ENCODE results near the gene TMEM151A. TPM values are rescaled to one million over a fixed set of nuclear protein-coding genes. Genes with fewer than 3 reads are reported as not detected.
A peak's percentile ranks its signal among the peaks of the same experiment; 100 is the strongest.

TMEM151A gene
- total RNA-seq, 1 donor from 2014 or later = not detected

DNA sequence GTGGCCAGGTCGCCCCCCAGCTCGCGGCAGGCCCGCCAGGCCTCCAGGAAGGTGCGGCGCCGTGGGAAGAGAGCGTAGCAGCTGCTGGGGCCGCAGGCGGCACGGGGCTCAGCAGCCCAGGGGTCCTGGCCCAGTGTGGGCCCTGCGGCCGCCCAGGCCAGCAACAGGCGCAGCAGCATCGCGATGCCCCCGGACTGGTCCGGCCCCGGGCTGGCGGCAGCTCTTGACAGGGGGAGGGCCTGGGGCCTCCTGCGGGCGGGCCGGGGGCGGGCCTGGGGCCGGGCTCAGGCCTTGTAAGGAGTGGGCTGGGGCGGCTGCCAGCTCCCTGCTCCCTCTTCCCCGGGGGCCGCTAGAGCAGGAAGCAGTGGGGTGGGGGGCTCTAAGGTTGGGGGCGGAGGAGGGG lies 25.2 kb downstream of the TMEM151A start, which contains the start of gene CD248:
Gene CD248, minus strand, starts transcription at position 196 of the 403 bp plus-strand sequence. Its CDS starts 17 bp downstream, at position 179.
- Histone ChIP-seq H3K27ac (no peak within 1 kb of the TSS), H3K4me3 (no peak within 1 kb of the TSS), H3F3A (ENCODE audit: low read depth) (peaks cover 23% of the 10 kb centered on the region), H4K20me1 (ENCODE audit: low read depth) (no peaks in the 10 kb centered on the region), H3K9me3 (ENCODE audit: low read depth) (no peaks in the 10 kb centered on the region), H2AFZ (replicated peaks) (peak within 1 kb of the TSS; percentile 45), H3K27me3 (peaks cover 9% of the 10 kb centered on the region), H3K36me3 (no peaks in the 10 kb centered on the region), H3K4me2 (peak within 1 kb of the TSS; percentile 45), H3K79me2 (ENCODE audit: low read depth) (no peaks in the 10 kb centered on the region), H3K9ac (no peak within 1 kb of the TSS), H3K4me1 (peaks cover 28% of the 10 kb centered on the region)
- H3K4me3 Mint-ChIP-seq = peak within 1 kb of the TSS; percentile 76
- H3K36me3 Mint-ChIP-seq = no peaks in the 10 kb centered on the region
- H3K4me1 Mint-ChIP-seq = peaks cover 43% of the 10 kb centered on the region
- H3K9me3 Mint-ChIP-seq = peaks cover 12% of the 10 kb centered on the region
- DNase-seq (ENCODE audit: low spot score) = peak; percentile 68
- peaks cover 15% of the 10 kb centered on the region for H3K27me3 Mint-ChIP-seq (ENCODE audit: insufficient read depth, low read depth)
- H3K27ac Mint-ChIP-seq = peak within 1 kb of the TSS; percentile 97
- TF ChIP-seq EZH2 (IDR thresholded peaks at IDR 0.05) = no peak
- TF ChIP-seq, protein P1, sequence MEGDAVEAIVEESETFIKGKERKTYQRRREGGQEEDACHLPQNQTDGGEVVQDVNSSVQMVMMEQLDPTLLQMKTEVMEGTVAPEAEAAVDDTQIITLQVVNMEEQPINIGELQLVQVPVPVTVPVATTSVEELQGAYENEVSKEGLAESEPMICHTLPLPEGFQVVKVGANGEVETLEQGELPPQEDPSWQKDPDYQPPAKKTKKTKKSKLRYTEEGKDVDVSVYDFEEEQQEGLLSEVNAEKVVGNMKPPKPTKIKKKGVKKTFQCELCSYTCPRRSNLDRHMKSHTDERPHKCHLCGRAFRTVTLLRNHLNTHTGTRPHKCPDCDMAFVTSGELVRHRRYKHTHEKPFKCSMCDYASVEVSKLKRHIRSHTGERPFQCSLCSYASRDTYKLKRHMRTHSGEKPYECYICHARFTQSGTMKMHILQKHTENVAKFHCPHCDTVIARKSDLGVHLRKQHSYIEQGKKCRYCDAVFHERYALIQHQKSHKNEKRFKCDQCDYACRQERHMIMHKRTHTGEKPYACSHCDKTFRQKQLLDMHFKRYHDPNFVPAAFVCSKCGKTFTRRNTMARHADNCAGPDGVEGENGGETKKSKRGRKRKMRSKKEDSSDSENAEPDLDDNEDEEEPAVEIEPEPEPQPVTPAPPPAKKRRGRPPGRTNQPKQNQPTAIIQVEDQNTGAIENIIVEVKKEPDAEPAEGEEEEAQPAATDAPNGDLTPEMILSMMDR (IDR thresholded peaks at IDR 0.05) = no peak
- TF ChIP-seq EZH2phosphoT487 (IDR thresholded peaks at IDR 0.05) = no peak

DNA sequence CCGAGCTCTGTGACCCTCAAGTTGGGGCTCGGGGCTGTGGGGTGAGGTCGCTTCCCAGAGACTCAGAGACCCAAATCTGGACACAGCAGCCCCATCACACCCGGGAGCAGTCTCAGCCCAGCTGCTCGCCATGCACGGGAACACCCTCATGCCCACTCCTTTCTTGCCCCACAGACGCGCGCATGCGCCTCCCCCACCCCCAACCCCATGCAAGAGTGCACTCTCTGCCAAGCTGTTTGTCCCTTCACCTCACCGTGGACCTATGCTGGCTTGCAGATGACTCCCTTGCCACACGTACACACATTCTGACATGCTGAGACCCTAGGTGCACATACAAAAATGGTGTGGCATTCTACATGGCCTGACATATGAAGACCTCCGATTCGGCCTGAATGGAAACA lies 25.6 kb downstream of the TMEM151A start:
- TF ChIP-seq EZH2phosphoT487 (IDR thresholded peaks at IDR 0.05) = no peak
- TF ChIP-seq EZH2 (IDR thresholded peaks at IDR 0.05) = no peak
- TF ChIP-seq, protein P1 (IDR thresholded peaks at IDR 0.05) = no peak
- H3K27ac ChIP-seq = no peak overlapping the region
- H3K27me3 ChIP-seq = peaks cover 9% of the 10 kb centered on the region
- H4K20me1 ChIP-seq (ENCODE audit: low read depth) = no peaks in the 10 kb centered on the region
- Mint-ChIP-seq H3K4me3 (peak overlapping the region; percentile 76), H3K36me3 (no peaks in the 10 kb centered on the region), H3K27me3 (ENCODE audit: insufficient read depth, low read depth) (peaks cover 15% of the 10 kb centered on the region), H3K27ac (peak overlapping the region; percentile 97), H3K4me1 (peaks cover 43% of the 10 kb centered on the region), H3K9me3 (peaks cover 12% of the 10 kb centered on the region)
- DNase-seq (ENCODE audit: low spot score) = no peak
- H3K9me3 ChIP-seq (ENCODE audit: low read depth) = no peaks in the 10 kb centered on the region
- peak overlapping the region; percentile 45 for H2AFZ ChIP-seq (replicated peaks)
- no peak overlapping the region for H3K9ac ChIP-seq
- peak overlapping the region; percentile 45 for H3K4me2 ChIP-seq
- no peaks in the 10 kb centered on the region for H3K36me3 ChIP-seq
- no peak overlapping the region for H3K4me3 ChIP-seq
- H3K79me2 ChIP-seq (ENCODE audit: low read depth) = no peaks in the 10 kb centered on the region
- peaks cover 28% of the 10 kb centered on the region for H3K4me1 ChIP-seq
- peaks cover 18% of the 10 kb centered on the region for H3F3A ChIP-seq (ENCODE audit: low read depth)

DNA sequence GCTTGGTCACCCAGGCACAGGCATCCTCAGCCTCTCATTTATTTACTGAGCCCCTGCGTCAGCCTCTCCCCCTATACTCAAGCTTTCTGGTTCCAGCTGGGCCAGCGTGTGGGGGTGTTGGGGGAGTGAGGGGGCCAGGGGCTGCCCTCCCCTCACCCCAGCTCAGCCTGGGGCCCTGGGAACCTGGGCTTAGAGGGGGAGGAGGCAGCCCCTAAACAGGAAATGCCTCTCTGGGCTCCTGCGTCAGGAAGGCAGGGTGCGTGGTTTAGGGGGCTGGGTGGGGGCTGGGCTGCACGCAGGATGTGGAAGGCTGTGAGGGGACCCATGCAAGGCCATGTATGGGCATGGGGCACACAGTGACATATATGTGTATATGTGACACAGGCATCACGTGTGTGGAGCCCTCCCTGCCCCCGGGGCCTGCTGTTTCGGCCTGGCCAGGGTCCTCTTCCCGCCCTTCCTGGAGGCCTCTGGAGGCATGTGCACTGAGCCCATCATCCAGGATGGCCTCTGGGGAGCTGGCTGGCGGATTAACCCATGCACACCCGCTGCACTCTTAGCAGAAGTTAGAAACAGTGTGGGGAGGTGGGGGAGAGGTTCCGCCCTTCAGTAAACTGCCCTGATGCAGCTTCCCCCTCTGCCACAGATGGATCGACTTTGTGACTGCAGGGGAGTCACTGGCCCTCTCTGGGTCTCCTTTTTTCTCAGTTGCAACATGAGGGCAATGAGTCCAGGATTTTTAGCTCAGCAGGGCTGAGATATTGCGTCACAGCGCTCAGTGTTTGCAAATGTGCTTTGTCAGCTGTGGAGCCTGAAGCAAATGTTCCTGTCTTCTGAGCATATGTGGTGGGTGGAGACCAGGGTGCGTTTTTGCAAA lies 26.3 kb downstream of the TMEM151A start:
- Histone ChIP-seq H3K36me3 (no peaks in the 10 kb centered on the region), H2AFZ (replicated peaks) (peak overlapping the region; percentile 45), H3K4me3 (no peak overlapping the region), H3F3A (ENCODE audit: low read depth) (peaks cover 14% of the 10 kb centered on the region), H3K27ac (no peak overlapping the region), H3K4me2 (no peak overlapping the region), H4K20me1 (ENCODE audit: low read depth) (no peaks in the 10 kb centered on the region), H3K9ac (no peak overlapping the region), H3K4me1 (peaks cover 28% of the 10 kb centered on the region), H3K27me3 (peaks cover 9% of the 10 kb centered on the region), H3K9me3 (ENCODE audit: low read depth) (no peaks in the 10 kb centered on the region), H3K79me2 (ENCODE audit: low read depth) (no peaks in the 10 kb centered on the region)
- H3K27ac Mint-ChIP-seq = peak overlapping the region; percentile 97
- TF ChIP-seq EZH2 (IDR thresholded peaks at IDR 0.05) (no peak), EZH2phosphoT487 (IDR thresholded peaks at IDR 0.05) (no peak)
- TF ChIP-seq, protein P1 (IDR thresholded peaks at IDR 0.05) = no peak
- peak overlapping the region; percentile 76 for H3K4me3 Mint-ChIP-seq
- H3K9me3 Mint-ChIP-seq = peaks cover 12% of the 10 kb centered on the region
- H3K4me1 Mint-ChIP-seq = peaks cover 47% of the 10 kb centered on the region
- no peaks in the 10 kb centered on the region for H3K36me3 Mint-ChIP-seq
- DNase-seq (ENCODE audit: low spot score) = peak; percentile 51
- peaks cover 17% of the 10 kb centered on the region for H3K27me3 Mint-ChIP-seq (ENCODE audit: insufficient read depth, low read depth)

All from neural progenitor cell (in vitro differentiated cells).